ENCODE data around the gene BTBD9. TPM values are rescaled to one million over a fixed set of nuclear protein-coding genes. Genes with fewer than 3 reads are reported as not detected.

The BTBD9 gene
- total RNA-seq, 1 experiment from 2014 or later, result 19.4 TPM

GRCh38 chr6:38146021-38146733 is 493.6 kb downstream of the BTBD9 start:
- DNase-seq, result no peak
- Mint-ChIP-seq H3K4me1 (ENCODE audit: low read depth, unreplicated experiment) (peaks cover 13% of the 10 kb centered on the region), H3K9me3 (ENCODE audit: low read depth, unreplicated experiment) (no peaks in the 10 kb centered on the region), H3K27ac (ENCODE audit: unreplicated experiment) (no peak overlapping the region), H3K36me3 (ENCODE audit: insufficient read depth, unreplicated experiment) (peaks cover 8% of the 10 kb centered on the region), H3K4me3 (ENCODE audit: low read depth, unreplicated experiment) (no peak overlapping the region), H3K27me3 (ENCODE audit: unreplicated experiment) (no peaks in the 10 kb centered on the region)
- BruUV-seq (replicated peaks), result no TSS peak
- CTCF ChIA-PET, result no interaction called here
- TF ChIP-seq CTCF (IDR thresholded peaks at IDR 0.05; ENCODE audit: unreplicated experiment), result no peak
- intact Hi-C loops (cut with micrococcal nuclease; ENCODE audit: unreplicated experiment), result no loop called here

- no peak overlapping the region for H3K27ac Mint-ChIP-seq (ENCODE audit: unreplicated experiment)
- CTCF ChIA-PET, result interaction anchor here (0.6 to 1.5 kb wide), 3 partner anchors 10 to 447 kb away, joined by 3 to 4 read pairs (median 3); no protein-coding TSS in a partner anchor
- H3K4me3 Mint-ChIP-seq (ENCODE audit: low read depth, unreplicated experiment), result no peak overlapping the region
- peaks cover 13% of the 10 kb centered on the region for H3K4me1 Mint-ChIP-seq (ENCODE audit: low read depth, unreplicated experiment)
- peaks cover 10% of the 10 kb centered on the region for H3K36me3 Mint-ChIP-seq (ENCODE audit: insufficient read depth, unreplicated experiment)
- no peak for TF ChIP-seq CTCF (IDR thresholded peaks at IDR 0.05; ENCODE audit: unreplicated experiment)
- intact Hi-C loops (cut with micrococcal nuclease; ENCODE audit: unreplicated experiment), result no loop called here
- no peaks in the 10 kb centered on the region for H3K27me3 Mint-ChIP-seq (ENCODE audit: unreplicated experiment)
- no peak for DNase-seq
- BruUV-seq (replicated peaks), result no TSS peak
- no peaks in the 10 kb centered on the region for H3K9me3 Mint-ChIP-seq (ENCODE audit: low read depth, unreplicated experiment)
Measured at GRCh38 chr6:38144365-38144945, 495.3 kb downstream of the BTBD9 start.

GRCh38 chr6:38143191-38144150 is 496.3 kb downstream of the BTBD9 start:
- Mint-ChIP-seq H3K9me3 (ENCODE audit: low read depth, unreplicated experiment) (no peaks in the 10 kb centered on the region), H3K4me1 (ENCODE audit: low read depth, unreplicated experiment) (peaks cover 13% of the 10 kb centered on the region), H3K27ac (ENCODE audit: unreplicated experiment) (no peak overlapping the region), H3K4me3 (ENCODE audit: low read depth, unreplicated experiment) (no peak overlapping the region), H3K36me3 (ENCODE audit: insufficient read depth, unreplicated experiment) (peaks cover 10% of the 10 kb centered on the region), H3K27me3 (ENCODE audit: unreplicated experiment) (no peaks in the 10 kb centered on the region)
- no peak for TF ChIP-seq CTCF (IDR thresholded peaks at IDR 0.05; ENCODE audit: unreplicated experiment)
- DNase-seq, result no peak
- BruUV-seq (replicated peaks), result no TSS peak
- intact Hi-C loops (cut with micrococcal nuclease; ENCODE audit: unreplicated experiment), result no loop called here
- CTCF ChIA-PET, result interaction anchor here (0.6 to 1.5 kb wide), 4 partner anchors 9 to 506 kb away, joined by 3 to 4 read pairs (median 3); no protein-coding TSS in a partner anchor

GRCh38 chr6:38142178-38142902 is 497.4 kb downstream of the BTBD9 start:
- Mint-ChIP-seq H3K4me3 (ENCODE audit: low read depth, unreplicated experiment) (no peak overlapping the region), H3K27me3 (ENCODE audit: unreplicated experiment) (no peaks in the 10 kb centered on the region), H3K9me3 (ENCODE audit: low read depth, unreplicated experiment) (no peaks in the 10 kb centered on the region), H3K27ac (ENCODE audit: unreplicated experiment) (no peak overlapping the region), H3K36me3 (ENCODE audit: insufficient read depth, unreplicated experiment) (peaks cover 10% of the 10 kb centered on the region), H3K4me1 (ENCODE audit: low read depth, unreplicated experiment) (peaks cover 13% of the 10 kb centered on the region)
- CTCF ChIA-PET, result no interaction called here
- DNase-seq, result no peak
- no TSS peak for BruUV-seq (replicated peaks)
- intact Hi-C loops (cut with micrococcal nuclease; ENCODE audit: unreplicated experiment), result no loop called here
- TF ChIP-seq CTCF (IDR thresholded peaks at IDR 0.05; ENCODE audit: unreplicated experiment), result no peak

Data from Calu3 (cell line).